K562 (cell line): ENCODE data around the gene LACTB. TPM values are rescaled to one million over a fixed set of nuclear protein-coding genes. Genes with fewer than 3 reads are reported as not detected.
A peak's percentile ranks its signal among the peaks of the same experiment; 100 is the strongest.

Experiments used
- ATAC-seq: fragments of 200-7000 bp; cut with Tn5 transposase; 3 replicates; pipeline ENCODE4 v1.9.1; 2020; ENCODE audit warnings: moderate library complexity
- BruUV-seq: library from RNA; stranded (reverse); fragments of 400-500 nt; replicated peaks from 2 replicates; lab custom pipeline; 2021; lab: Mats Ljungman, UMichigan
- CTCF ChIA-PET: fragments of 300-600 bp; formaldehyde crosslinking; extraction: SDS; loops from one replicate; lab custom pipeline; 2021; ENCODE audit warnings: low intra/inter-chr PET ratio; lab: Yijun Ruan, JAX
- POLR2A ChIA-PET: fragments of 300-600, 350-650 bp; sonication (Branson Sonifier 250); formaldehyde crosslinking; extraction: SDS; loops from one replicate; lab custom pipeline; 2021; ENCODE audit warnings: antibody characterized with exemption, inconsistent platforms; lab: Yijun Ruan, JAX
- DNase-seq, 4 experiments: peaks; one replicate each; pipeline versions ENCODE4 v3.0.0 to v3.0.0-alpha.2; 2011 to 2018; ENCODE audit warnings: low spot score in 3 of 4, mixed read lengths in 3 of 4; ENCODE audit errors: extremely low read depth in 1 of 4
- FAIRE-seq: peaks from 2 replicates; lab custom pipeline; 2011; peaks lifted over from hg19 to GRCh38; lab: Jason Lieb, UNC
- H2AFZ ChIP-seq: 2 replicates; pipeline ENCODE4 v1.6.0; 2011; ENCODE audit warnings: low read depth, low read length, control low read depth, inconsistent platforms
- H3K27ac ChIP-seq: fragments of 200-600 bp; 3 replicates; pipeline ENCODE4 v1.8.0; 2011; ENCODE audit warnings: low read depth, mild to moderate bottlenecking, control low read depth, inconsistent platforms, low read length, moderate library complexity, mixed read lengths; ENCODE audit errors: extremely low read depth
- H3K27me3 ChIP-seq, 2 experiments: fragments of 300-600 bp in 1 of 2; 2 replicates in 1 of 2; 3 replicates in 1 of 2; pipeline versions ENCODE4 v1.6.0 to v1.8.0; 2011; ENCODE audit warnings: inconsistent platforms in 2 of 2, low read length in 2 of 2, mild to moderate bottlenecking in 1 of 2, mixed read lengths in 1 of 2, moderate library complexity in 1 of 2; ENCODE audit not compliant: control insufficient read depth in 2 of 2, insufficient read depth in 2 of 2
- H3K36me3 ChIP-seq: fragments of 300-600 bp; 3 replicates; pipeline ENCODE4 v1.8.0; 2011; ENCODE audit warnings: mild to moderate bottlenecking, low read length, inconsistent platforms; ENCODE audit not compliant: control insufficient read depth, insufficient read depth
- H3K4me1 ChIP-seq, 2 experiments: fragments of 200-600 bp in 1 of 2; replicated peaks in 1 of 2; 2 replicates in 1 of 2; 3 replicates in 1 of 2; pipeline versions ENCODE4 v1.5.1 to v1.8.0; 2011; ENCODE audit warnings: inconsistent platforms in 2 of 2, low read length in 2 of 2, mild to moderate bottlenecking in 1 of 2, mixed read lengths in 1 of 2, moderate library complexity in 1 of 2; ENCODE audit not compliant: control insufficient read depth in 2 of 2, insufficient read depth in 2 of 2
- H3K4me2 ChIP-seq: 2 replicates; pipeline ENCODE4 v1.6.1; 2011; ENCODE audit warnings: low read length, control low read depth, inconsistent platforms, mixed read lengths; ENCODE audit not compliant: insufficient read depth
- H3K4me3 ChIP-seq: fragments of 200-600 bp; sonication (generic), shearing (Covaris generic); 2 replicates; pipeline ENCODE4 v1.5.1; 2016; ENCODE audit warnings: control low read depth, inconsistent platforms
- H3K79me2 ChIP-seq: fragments of 200-600 bp; 3 replicates; pipeline ENCODE4 v1.8.0; 2011; ENCODE audit warnings: low read length, inconsistent platforms; ENCODE audit not compliant: control insufficient read depth, insufficient read depth
- H3K9ac ChIP-seq, 2 experiments: 2 replicates each; pipeline versions ENCODE4 v1.6.0 to v1.6.1; 2011; ENCODE audit warnings: low read depth in 2 of 2, low read length in 2 of 2, control low read depth in 1 of 2, inconsistent platforms in 1 of 2, mild to moderate bottlenecking in 1 of 2, mixed read lengths in 1 of 2; ENCODE audit not compliant: insufficient read depth in 1 of 2
- H3K9me1 ChIP-seq: one replicate; pipeline ENCODE4 v1.6.0; 2011; ENCODE audit warnings: inconsistent platforms, mild to moderate bottlenecking, low read length, moderate library complexity; ENCODE audit not compliant: control insufficient read depth, insufficient read depth
- H3K9me3 ChIP-seq: replicated peaks from 2 replicates; pipeline ENCODE4 v1.5.1; 2011; ENCODE audit warnings: low read depth, low read length, inconsistent platforms; ENCODE audit not compliant: control insufficient read depth, insufficient read depth
- H4K20me1 ChIP-seq: replicated peaks from 2 replicates; pipeline ENCODE4 v1.6.1; 2011; ENCODE audit warnings: low read length, inconsistent platforms, mixed read lengths; ENCODE audit not compliant: control insufficient read depth, insufficient read depth
- ASH1L ChIP-seq: fragments of 450-650 bp; IDR thresholded peaks from 2 replicates; pipeline ENCODE4 v1.6.1; 2018; ENCODE audit warnings: borderline replicate concordance, mild to moderate bottlenecking, low read depth; ENCODE audit not compliant: partially characterized antibody
- CBFA2T2 ChIP-seq: fragments of 450-650 bp; conservative IDR thresholded peaks from 2 replicates; pipeline ENCODE4 v1.6.1; 2017; ENCODE audit warnings: mild to moderate bottlenecking
- EP400 ChIP-seq: fragments of 450-650 bp; IDR thresholded peaks from 2 replicates; pipeline ENCODE4 v1.6.1; 2017; ENCODE audit warnings: antibody characterized with exemption, mild to moderate bottlenecking, moderate library complexity
- HDAC1 ChIP-seq, 2 experiments: fragments of 450-650 bp; IDR thresholded peaks; 2 replicates each; pipeline ENCODE4 v1.6.1; 2016 to 2017; ENCODE audit warnings: inconsistent platforms in 1 of 2, mild to moderate bottlenecking in 1 of 2, moderate library complexity in 1 of 2
- KDM1A ChIP-seq, 2 experiments: fragments of 450-650 bp; IDR thresholded peaks; 2 replicates each; pipeline ENCODE4 v1.6.1; 2016; ENCODE audit warnings: mild to moderate bottlenecking in 2 of 2
- MAFK ChIP-seq: IDR thresholded peaks from 2 replicates; pipeline ENCODE4 v1.6.1; 2011; ENCODE audit warnings: low read length, improper control_type of control experiment
- MIER1 ChIP-seq: fragments of 450-650 bp; IDR thresholded peaks from 2 replicates; pipeline ENCODE4 v1.6.1; 2016; ENCODE audit warnings: antibody characterized with exemption, mild to moderate bottlenecking, low read depth
- MTA1 ChIP-seq: fragments of 450-650 bp; IDR thresholded peaks from 2 replicates; pipeline ENCODE4 v1.6.1; 2017; ENCODE audit warnings: borderline replicate concordance
- NCOA2 ChIP-seq, 2 experiments: fragments of 450-650 bp; IDR thresholded peaks; 2 replicates each; pipeline ENCODE4 v1.6.1; 2018; ENCODE audit warnings: mild to moderate bottlenecking in 2 of 2, moderate library complexity in 1 of 2; ENCODE audit not compliant: partially characterized antibody in 2 of 2
- NCOA6 ChIP-seq: fragments of 450-650 bp; IDR thresholded peaks from 2 replicates; pipeline ENCODE4 v1.6.1; 2017; ENCODE audit warnings: mild to moderate bottlenecking
- NR2C1 ChIP-seq, 2 experiments: fragments of 450-650 bp; IDR thresholded peaks; 2 replicates each; pipeline ENCODE4 v1.6.1; 2017; ENCODE audit warnings: mild to moderate bottlenecking in 2 of 2, antibody characterized with exemption in 1 of 2, inconsistent platforms in 1 of 2, missing compliant biosample characterization in 1 of 2, missing genetic modification characterization in 1 of 2
- ZBED1 ChIP-seq: IDR thresholded peaks from 2 replicates; pipeline ENCODE4 v1.6.1; 2014
- ZNF274 ChIP-seq: IDR thresholded peaks from 2 replicates; pipeline ENCODE4 v1.6.1; 2011; ENCODE audit warnings: low read depth, mild to moderate bottlenecking, low read length, moderate library complexity, borderline replicate concordance
- WGBS: fragments of 100-300 bp; shearing (Covaris generic); methylation state at CpG from one replicate; pipeline ENCODE4 v1.1.6; 2016; ENCODE audit warnings: low coverage, mixed read lengths; ENCODE audit not compliant: insufficient coverage; ENCODE audit errors: missing lambda C conversion rate; 5-methylcytosine and 5-hydroxymethylcytosine counted together
- in situ Hi-C: fragments of 300-500 bp; cut with MboI; formaldehyde crosslinking; loops from 4 replicates; pipeline ENCODE4 v1.15.0; 2018; ENCODE audit warnings: inconsistent platforms, mixed read lengths
- intact Hi-C: fragments of 100-400 bp; cut with micrococcal nuclease; formaldehyde crosslinking; loops from 2 replicates; pipeline ENCODE4 v1.14.2; 2022
- polyA plus RNA-seq, 8 experiments: library from polyadenylated mRNA; depleted of rRNA in 4 of 8; stranded (reverse) in 5 of 8; unstranded in 3 of 8; fragments of >200 nt; fragmentation: Nextera tagmentation in 2 of 8; fragmentation: Illumina TruSeq in 1 of 8; extraction: Ambion mirVana in 2 of 8; extraction: Trizol in 1 of 8; gene quantifications; 2 replicates each; pipeline versions ENCODE4 v1.2.1 to v1.2.3, GENCODE V29; 2011 to 2014; ENCODE audit warnings: inconsistent platforms in 1 of 8, missing spikeins in 1 of 8
- total RNA-seq, 7 experiments: library from RNA; depleted of rRNA in 6 of 7; stranded (reverse); fragments of >200 nt in 6 of 7; fragmentation: Illumina TruSeq in 2 of 7; extraction: Trizol in 2 of 7; gene quantifications; 2 replicates each; pipeline versions ENCODE4 v1.2.1 to v1.2.3, GENCODE V29; 2011 to 2021; ENCODE audit warnings: low replicate concordance in 1 of 7
- TF ChIP-seq, protein P1 (sequence below): fragments of 450-650 bp; IDR thresholded peaks from 2 replicates; pipeline ENCODE4 v1.7.0; 2016; ENCODE audit warnings: borderline replicate concordance
- TF ChIP-seq, protein P2 (sequence below), 2 experiments: fragments of 450-650 bp; IDR thresholded peaks; 2 replicates each; pipeline ENCODE4 v1.6.1; 2016

Gene LACTB
- total and polyA plus RNA-seq, 9 of the 15 experiments (the other 6 are each of a cell fraction or from before 2014, with no cell fraction given): 3.1 to 15.5 (median 9.8) TPM

DNA sequence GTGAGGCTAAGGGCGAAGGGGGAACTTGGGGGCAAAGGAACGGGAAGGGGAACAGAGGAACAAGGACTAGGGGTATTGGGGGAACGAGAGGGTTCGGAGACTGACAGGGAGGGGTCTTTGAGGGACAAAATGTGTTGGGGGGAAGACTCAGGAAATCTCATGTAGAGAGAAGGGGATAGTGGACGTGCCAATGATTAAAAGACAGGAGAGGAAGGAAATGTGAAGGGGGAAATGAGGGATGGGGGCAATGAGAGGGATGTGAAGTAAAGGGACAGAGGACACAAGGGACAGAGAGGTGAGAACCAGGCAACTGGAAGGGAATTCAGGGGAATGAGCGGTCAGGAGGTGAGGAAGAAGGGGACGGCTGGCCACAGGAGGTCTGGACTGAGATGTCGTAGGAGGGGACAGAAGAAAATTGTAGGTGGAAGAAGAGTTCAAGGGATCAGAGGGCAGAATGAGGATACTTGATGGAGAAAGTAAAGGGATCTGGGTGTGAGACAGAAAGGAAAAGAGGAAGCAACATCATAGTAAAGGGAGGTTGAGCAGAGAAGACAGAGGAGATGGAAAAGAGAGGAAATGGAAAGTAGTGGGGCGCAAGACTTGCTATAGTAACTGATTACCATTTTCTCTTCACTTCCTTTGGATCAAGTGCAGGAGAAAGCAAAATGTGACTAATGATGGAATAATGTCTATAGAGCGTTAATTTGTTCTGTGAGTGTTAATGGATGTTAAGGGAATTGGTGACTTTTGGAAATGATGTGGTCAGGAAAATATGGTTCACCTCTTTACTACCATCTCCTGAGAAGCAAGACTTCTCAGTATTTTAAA lies 68.5 kb downstream of the LACTB start:
- CTCF ChIA-PET: no interaction called here
- intact Hi-C loops (loop anchor here (5.0 kb wide), 2 partner anchors 33 to 87 kb away; partner anchors contain the start of genes APH1B and RPS27L), in situ Hi-C loops (no loop called here)
- peaks cover 5% of the 10 kb centered on the region; the same call in 1 of the 2 replicates for H4K20me1 ChIP-seq
- FAIRE-seq (no peak), DNase-seq (peak in 1 of 4 experiments; percentile 44), ATAC-seq (peak; percentile 9)
- H3K27me3 ChIP-seq: no peaks in the 10 kb centered on the region
- H3K9me3 ChIP-seq: no peaks in the 10 kb centered on the region
- H3K79me2 ChIP-seq: peaks cover 58% of the 10 kb centered on the region
- peak overlapping the region; percentile 87 to 91 for H3K9ac ChIP-seq
- H3K27ac ChIP-seq: peak overlapping the region; percentile 80
- peak overlapping the region; percentile 87 for H3K4me3 ChIP-seq
- peak overlapping the region; percentile 99 for H3K4me2 ChIP-seq
- POLR2A ChIA-PET: interaction anchor here (0.6 to 4.7 kb wide), 8 partner anchors 11 to 278 kb away, joined by 3 to 36 read pairs (median 4); no protein-coding TSS in a partner anchor
- H2AFZ ChIP-seq: peak overlapping the region; percentile 64
- H3K9me1 ChIP-seq: no peaks in the 10 kb centered on the region
- H3K36me3 ChIP-seq: peaks cover 2% of the 10 kb centered on the region; the same call in 2 of the 3 replicates
- peaks cover 14 to 45% of the 10 kb centered on the region in 2 experiments; a peak in 4 of 5 replicates for H3K4me1 ChIP-seq
- WGBS: 0% methylated on average over 8 of the region's 10 CpGs
- BruUV-seq: TSS peak; percentile 37
- TF ChIP-seq ZBED1: no peak
- no peak for TF ChIP-seq ZNF274
- 0 out of 2 replicates have a peak, but pooled peaks have one; percentile 35 for TF ChIP-seq NCOA6
- peak in 1 of 2 experiments; percentile 55; a peak in 1 of 4 replicates for TF ChIP-seq KDM1A (IDR thresholded peaks at IDR 0.05)
- TF ChIP-seq, protein P1, sequence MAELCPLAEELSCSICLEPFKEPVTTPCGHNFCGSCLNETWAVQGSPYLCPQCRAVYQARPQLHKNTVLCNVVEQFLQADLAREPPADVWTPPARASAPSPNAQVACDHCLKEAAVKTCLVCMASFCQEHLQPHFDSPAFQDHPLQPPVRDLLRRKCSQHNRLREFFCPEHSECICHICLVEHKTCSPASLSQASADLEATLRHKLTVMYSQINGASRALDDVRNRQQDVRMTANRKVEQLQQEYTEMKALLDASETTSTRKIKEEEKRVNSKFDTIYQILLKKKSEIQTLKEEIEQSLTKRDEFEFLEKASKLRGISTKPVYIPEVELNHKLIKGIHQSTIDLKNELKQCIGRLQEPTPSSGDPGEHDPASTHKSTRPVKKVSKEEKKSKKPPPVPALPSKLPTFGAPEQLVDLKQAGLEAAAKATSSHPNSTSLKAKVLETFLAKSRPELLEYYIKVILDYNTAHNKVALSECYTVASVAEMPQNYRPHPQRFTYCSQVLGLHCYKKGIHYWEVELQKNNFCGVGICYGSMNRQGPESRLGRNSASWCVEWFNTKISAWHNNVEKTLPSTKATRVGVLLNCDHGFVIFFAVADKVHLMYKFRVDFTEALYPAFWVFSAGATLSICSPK: 0 out of 2 replicates have a peak, but pooled peaks have one; percentile 65
- peak; percentile 43; the same call in 1 of the 2 replicates for TF ChIP-seq EP400
- TF ChIP-seq MTA1: peak; percentile 66
- peak; percentile 42; the same call in 1 of the 2 replicates for TF ChIP-seq NR2C1 (IDR thresholded peaks at IDR 0.05)
- no peak for TF ChIP-seq NR2C1 (tag; IDR thresholded peaks at IDR 0.05)
- TF ChIP-seq CBFA2T2: no peak
- no peak for TF ChIP-seq NCOA2 (IDR thresholded peaks at IDR 0.05; ENCODE audit: partially characterized antibody in 2 of 2)
- peak in 1 of 2 experiments; percentile 89; a peak in 2 of 4 replicates for TF ChIP-seq HDAC1 (IDR thresholded peaks at IDR 0.05)
- TF ChIP-seq ASH1L: peak; percentile 39
- peak; percentile 54; the same call in 1 of the 2 replicates for TF ChIP-seq MIER1
- TF ChIP-seq, protein P2, sequence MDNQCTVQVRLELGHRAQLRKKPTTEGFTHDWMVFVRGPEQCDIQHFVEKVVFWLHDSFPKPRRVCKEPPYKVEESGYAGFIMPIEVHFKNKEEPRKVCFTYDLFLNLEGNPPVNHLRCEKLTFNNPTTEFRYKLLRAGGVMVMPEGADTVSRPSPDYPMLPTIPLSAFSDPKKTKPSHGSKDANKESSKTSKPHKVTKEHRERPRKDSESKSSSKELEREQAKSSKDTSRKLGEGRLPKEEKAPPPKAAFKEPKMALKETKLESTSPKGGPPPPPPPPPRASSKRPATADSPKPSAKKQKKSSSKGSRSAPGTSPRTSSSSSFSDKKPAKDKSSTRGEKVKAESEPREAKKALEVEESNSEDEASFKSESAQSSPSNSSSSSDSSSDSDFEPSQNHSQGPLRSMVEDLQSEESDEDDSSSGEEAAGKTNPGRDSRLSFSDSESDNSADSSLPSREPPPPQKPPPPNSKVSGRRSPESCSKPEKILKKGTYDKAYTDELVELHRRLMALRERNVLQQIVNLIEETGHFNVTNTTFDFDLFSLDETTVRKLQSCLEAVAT (IDR thresholded peaks at IDR 0.05): peak; percentile 43 to 89
- TF ChIP-seq MAFK: no peak
